C4-2B (cell line): ENCODE measurements around the gene LEAP2.

Experiments
- H3K27ac ChIP-seq: fragments of 450-650 bp; 2 replicates; pipeline ENCODE4 v1.5.1; 2017
- CTCF ChIP-seq: fragments of 450-650 bp; conservative IDR thresholded peaks from 2 replicates; pipeline ENCODE4 v1.5.1; 2017; ENCODE audit warnings: mild to moderate bottlenecking
- ZFX ChIP-seq: fragments of 450-650 bp; IDR thresholded peaks from 2 replicates; pipeline ENCODE4 v1.6.1; 2017

The LEAP2 gene

GRCh38 chr5:132828846-132829494, 44.5 kb upstream of the LEAP2 start:
- H3K27ac ChIP-seq, result peak overlapping the region; percentile 82
- TF ChIP-seq ZFX (no peak), CTCF (no peak)

GRCh38 chr5:132829742-132830435, 43.6 kb upstream of the LEAP2 start:
- TF ChIP-seq ZFX (peak; percentile 91; the same call in 1 of the 2 replicates), CTCF (peak; percentile 97)
- peak overlapping the region; percentile 82 for H3K27ac ChIP-seq

GRCh38 chr5:132830436-132831094, 42.9 kb upstream of the LEAP2 start, which contains the start of gene SHROOM1:
SHROOM1 (minus strand) TSS chr5:132830647; CDS start chr5:132826140, 4,507 bp downstream.
- TF ChIP-seq CTCF (no peak), ZFX (peak; percentile 87)
- peak within 1 kb of the TSS; percentile 82 for H3K27ac ChIP-seq

GRCh38 chr5:132831095-132831860, 42.2 kb upstream of the LEAP2 start:
- no peak for TF ChIP-seq CTCF
- TF ChIP-seq ZFX, result no peak
- H3K27ac ChIP-seq, result peak overlapping the region; percentile 82

- TF ChIP-seq ZFX, result no peak
- H3K27ac ChIP-seq, result no peak overlapping the region
These were observed 40.9 kb upstream of the LEAP2 start for GRCh38 chr5:132832612-132833011.

DNA sequence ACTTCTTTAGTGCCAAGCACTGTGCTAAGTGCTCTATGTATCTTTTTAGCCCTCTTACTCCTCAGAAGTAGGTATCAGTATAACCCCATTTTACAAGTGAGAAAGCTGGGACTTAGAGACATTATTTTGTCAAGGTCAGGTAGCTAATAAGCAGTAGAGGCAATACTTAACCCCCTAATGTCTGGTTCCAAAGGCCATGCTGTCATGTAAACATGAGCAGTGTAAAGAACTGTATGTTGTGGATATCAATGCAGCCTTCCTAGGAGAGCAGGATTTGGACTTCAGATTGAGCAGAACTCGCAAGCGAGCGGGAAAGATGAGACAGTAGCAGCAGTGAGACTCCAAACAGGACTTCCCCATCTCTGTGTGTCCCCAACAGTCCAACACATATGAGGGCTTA, 39.4 kb upstream of the LEAP2 start:
- no peak overlapping the region for H3K27ac ChIP-seq
- no peak for TF ChIP-seq ZFX
- no peak for TF ChIP-seq CTCF

GRCh38 chr5:132836852-132837251, 36.6 kb upstream of the LEAP2 start:
- TF ChIP-seq CTCF, result no peak
- TF ChIP-seq ZFX, result no peak
- peak overlapping the region; percentile 88 for H3K27ac ChIP-seq
